Astrocyte of the spinal cord (primary cell): Measurements from ENCODE around the gene DNMBP.

ENCODE experiments used
- DNase-seq: peaks from one replicate; pipeline ENCODE4 v3.0.0; 2011; ENCODE audit warnings: low read depth, low spot score
- H3K4me3 ChIP-seq: 2 replicates; pipeline ENCODE4 v1.5.1; 2011; ENCODE audit warnings: low read depth, mild to moderate bottlenecking, low read length, moderate library complexity
- in situ Hi-C: cut with HindIII; loops from 2 replicates; pipeline ENCODE4 v1.10.0; 2017; ENCODE audit warnings: low sequenced_read_pairs
- TF ChIP-seq, protein P1 (sequence below): IDR thresholded peaks from 2 replicates; pipeline ENCODE4 v1.5.1; 2012; ENCODE audit warnings: low read depth, mild to moderate bottlenecking, low read length, inconsistent platforms

Gene DNMBP

DNA sequence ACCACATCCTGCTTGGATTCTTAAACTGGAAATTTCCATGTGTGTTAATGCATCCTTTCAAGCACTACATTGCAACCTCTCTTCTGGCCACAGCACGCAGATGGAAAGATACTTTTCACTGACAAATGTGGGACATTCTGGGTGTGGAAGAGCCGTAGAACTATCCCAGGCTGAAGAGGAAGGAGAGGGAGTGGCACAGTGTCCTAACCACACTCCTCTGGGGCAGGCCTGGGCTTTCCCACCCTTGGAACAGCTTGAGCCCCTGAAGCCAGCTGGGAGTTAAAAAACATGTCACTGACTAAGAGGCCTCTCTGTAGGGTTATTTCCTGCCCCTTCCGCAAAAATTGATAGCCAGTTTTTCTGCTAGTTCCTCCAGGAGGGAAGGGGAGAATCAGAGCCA is 34.0 kb upstream of the DNMBP start:
- TF ChIP-seq, protein P1, sequence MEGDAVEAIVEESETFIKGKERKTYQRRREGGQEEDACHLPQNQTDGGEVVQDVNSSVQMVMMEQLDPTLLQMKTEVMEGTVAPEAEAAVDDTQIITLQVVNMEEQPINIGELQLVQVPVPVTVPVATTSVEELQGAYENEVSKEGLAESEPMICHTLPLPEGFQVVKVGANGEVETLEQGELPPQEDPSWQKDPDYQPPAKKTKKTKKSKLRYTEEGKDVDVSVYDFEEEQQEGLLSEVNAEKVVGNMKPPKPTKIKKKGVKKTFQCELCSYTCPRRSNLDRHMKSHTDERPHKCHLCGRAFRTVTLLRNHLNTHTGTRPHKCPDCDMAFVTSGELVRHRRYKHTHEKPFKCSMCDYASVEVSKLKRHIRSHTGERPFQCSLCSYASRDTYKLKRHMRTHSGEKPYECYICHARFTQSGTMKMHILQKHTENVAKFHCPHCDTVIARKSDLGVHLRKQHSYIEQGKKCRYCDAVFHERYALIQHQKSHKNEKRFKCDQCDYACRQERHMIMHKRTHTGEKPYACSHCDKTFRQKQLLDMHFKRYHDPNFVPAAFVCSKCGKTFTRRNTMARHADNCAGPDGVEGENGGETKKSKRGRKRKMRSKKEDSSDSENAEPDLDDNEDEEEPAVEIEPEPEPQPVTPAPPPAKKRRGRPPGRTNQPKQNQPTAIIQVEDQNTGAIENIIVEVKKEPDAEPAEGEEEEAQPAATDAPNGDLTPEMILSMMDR: no peak
- in situ Hi-C loops: no loop called here
- no peak overlapping the region for H3K4me3 ChIP-seq
- DNase-seq: peak; percentile 65

DNA sequence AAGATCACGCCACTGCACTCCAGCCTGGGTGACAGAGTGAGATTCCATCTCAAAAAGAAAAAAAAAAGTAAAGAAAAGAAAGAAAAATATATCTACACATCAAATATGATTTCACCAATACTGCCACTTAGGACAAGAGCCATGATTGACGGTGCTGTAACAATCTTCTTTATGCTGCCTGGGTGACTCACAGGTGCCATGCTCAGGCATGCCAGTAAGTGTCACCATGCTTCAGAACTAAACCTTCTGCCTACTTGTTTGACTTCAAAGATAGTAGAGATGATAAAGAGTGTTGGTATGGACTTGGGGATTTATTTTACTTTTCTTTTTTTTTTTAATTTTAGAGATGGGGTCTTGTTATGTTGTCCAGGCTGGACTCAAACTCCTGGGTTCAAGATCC is 33.6 kb upstream of the DNMBP start:
- TF ChIP-seq, protein P1: no peak
- no peak overlapping the region for H3K4me3 ChIP-seq
- DNase-seq: no peak
- in situ Hi-C loops: no loop called here

DNA sequence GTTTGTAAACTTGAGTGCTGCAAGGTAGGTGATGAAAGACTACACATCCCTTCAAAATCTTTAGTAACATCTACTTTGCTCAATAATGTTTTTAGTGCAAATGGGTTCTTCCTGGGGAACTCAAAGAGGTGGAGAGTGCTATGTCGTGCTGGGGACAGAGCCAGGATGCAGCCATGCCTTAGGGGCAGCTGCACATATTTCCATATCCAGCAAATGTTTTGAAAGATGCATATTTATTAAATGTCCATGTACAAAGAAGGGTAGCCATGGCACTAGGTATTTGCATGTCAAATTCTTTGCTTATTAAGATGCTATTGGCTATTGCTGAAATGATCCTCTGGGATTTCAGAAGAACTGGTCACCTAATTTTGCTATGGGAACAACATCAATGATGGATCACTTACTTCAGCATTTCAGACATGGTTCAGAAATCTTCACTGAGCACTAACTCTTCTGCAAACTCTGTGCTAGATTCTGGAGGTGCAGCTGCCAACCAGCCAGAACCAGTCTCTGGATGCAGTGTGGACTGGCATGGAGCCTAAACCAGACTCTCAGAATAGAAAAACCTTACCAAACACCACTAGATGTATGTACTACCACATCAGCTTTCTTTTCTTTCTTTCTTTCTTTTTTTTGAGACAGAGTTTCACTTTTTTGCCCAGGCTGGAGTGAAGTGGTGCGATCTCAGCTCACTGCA is 31.7 kb upstream of the DNMBP start:
- no peak for DNase-seq
- in situ Hi-C loops: no loop called here
- TF ChIP-seq, protein P1: no peak
- no peak overlapping the region for H3K4me3 ChIP-seq

DNA sequence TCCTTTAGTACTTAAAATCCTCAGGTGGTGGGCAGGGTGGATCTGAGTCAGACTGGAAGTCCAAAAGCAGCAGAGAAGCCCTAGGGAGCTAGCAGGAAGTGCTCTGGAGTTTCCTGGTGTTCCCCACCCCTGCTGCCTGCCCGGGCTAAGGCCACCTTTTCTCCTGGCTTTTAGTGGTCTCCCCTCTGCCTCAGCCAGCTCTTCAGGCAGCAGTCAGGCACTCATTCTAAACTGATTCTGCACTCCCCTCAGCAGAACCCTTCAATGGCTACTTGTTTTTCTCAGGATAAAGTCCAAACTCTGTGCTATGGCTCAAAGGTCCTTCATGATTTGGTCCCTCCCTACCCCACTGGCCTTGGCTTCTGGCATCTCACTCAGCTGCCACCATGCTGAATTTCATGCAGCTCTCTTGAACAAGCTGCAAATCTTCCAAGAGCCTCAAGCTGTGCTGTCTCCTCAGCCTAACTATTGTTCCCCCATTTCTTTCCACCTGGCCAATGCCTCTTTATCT is 28.9 kb upstream of the DNMBP start:
- DNase-seq: no peak
- TF ChIP-seq, protein P1: no peak

DNA sequence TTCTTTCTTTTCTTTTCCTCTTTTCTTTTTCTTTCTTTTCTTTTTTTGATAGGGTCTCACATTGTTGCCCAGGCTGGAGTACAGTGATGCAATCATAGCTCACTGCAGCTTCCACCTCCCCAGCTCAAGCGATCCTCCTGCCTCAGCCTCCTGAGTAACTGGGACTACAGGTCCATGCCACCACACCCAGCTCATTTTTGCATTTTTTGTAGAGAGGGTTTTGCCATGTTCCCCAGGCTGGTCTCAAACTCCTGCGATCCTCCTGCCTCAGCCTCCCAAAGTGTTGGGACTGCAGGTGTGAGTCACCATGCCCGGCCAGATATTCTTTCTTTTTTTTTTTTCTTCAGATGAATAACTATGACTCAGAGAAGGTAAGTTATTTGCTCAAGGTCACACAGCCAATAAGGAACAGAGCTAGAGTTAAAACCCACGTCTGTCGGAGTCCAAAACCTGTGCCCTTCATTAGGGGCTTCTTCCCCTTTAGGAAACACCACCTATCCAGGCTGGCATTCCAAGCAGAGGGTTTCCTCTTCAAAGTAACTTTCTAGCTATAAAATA is 28.1 kb upstream of the DNMBP start:
- no peak for DNase-seq
- H3K4me3 ChIP-seq: no peak overlapping the region
- TF ChIP-seq, protein P1: no peak
- in situ Hi-C loops: no loop called here

More for the DNA sequence above, 28.9 kb upstream of the DNMBP start:
- in situ Hi-C loops: no loop called here
- H3K4me3 ChIP-seq: no peak overlapping the region

DNA sequence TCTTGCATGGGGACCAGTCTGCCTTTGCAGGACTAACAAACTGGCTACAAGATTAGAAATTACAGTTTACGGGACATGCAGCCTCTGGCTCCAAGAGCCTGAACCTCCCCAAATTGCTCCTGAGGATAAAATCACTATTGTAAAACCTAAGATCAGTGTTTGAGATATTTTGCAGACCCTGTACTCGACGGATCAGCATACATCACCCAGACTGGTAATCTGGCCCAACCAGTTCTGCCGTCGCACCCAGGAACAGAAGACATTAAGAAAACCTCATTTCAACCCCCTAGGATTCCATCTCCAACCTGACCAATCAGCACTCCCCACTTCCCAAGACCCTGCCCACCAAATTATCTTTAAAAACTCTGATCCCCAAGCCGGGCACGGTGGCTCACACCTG is 27.1 kb upstream of the DNMBP start:
- TF ChIP-seq, protein P1: no peak
- no peak overlapping the region for H3K4me3 ChIP-seq
- in situ Hi-C loops: no loop called here
- DNase-seq: no peak
